ENCODE results near the gene KCNE4.

DNA sequence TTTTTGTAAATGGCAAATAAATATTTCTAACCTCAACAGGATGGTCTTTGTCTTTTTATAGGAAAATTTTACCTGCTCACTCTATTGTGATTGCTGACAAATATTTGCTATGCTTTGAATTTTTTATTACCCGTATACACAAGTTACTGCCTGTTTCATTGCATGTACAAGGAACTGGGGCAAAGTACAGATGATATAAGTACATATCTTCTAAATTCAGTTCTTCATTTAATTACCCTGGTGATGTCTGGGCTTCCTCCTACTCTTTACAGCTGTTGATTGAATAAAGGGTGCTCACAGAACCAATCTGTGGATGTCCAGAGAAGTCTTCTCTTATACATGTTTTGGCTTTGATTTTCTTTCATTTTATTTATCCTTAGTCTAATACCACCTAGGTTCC, 26.5 kb downstream of the KCNE4 start:
- no peak for TF ChIP-seq EZH2 (IDR thresholded peaks at IDR 0.05; ENCODE audit: insufficient read depth, low read length)
- TF ChIP-seq, protein P1, sequence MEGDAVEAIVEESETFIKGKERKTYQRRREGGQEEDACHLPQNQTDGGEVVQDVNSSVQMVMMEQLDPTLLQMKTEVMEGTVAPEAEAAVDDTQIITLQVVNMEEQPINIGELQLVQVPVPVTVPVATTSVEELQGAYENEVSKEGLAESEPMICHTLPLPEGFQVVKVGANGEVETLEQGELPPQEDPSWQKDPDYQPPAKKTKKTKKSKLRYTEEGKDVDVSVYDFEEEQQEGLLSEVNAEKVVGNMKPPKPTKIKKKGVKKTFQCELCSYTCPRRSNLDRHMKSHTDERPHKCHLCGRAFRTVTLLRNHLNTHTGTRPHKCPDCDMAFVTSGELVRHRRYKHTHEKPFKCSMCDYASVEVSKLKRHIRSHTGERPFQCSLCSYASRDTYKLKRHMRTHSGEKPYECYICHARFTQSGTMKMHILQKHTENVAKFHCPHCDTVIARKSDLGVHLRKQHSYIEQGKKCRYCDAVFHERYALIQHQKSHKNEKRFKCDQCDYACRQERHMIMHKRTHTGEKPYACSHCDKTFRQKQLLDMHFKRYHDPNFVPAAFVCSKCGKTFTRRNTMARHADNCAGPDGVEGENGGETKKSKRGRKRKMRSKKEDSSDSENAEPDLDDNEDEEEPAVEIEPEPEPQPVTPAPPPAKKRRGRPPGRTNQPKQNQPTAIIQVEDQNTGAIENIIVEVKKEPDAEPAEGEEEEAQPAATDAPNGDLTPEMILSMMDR (IDR thresholded peaks at IDR 0.05; ENCODE audit: insufficient read depth, low read depth, low read length): no peak
